Naive thymus-derived CD4-positive, alpha-beta T cell (primary cell): ENCODE measurements around the gene TAGLN. TPM values are rescaled to one million over a fixed set of nuclear protein-coding genes. Genes with fewer than 3 reads are reported as not detected.
A peak's percentile ranks its signal among the peaks of the same experiment; 100 is the strongest.

Source experiments
- ATAC-seq: fragments of 150-1000 bp; cut with Tn5 transposase; 2 replicates; pipeline ENCODE4 v1.10.0; 2021; ENCODE audit warnings: mild to moderate bottlenecking, moderate library complexity
- CTCF ChIA-PET: fragments of 350-600 bp; sonication (Branson Sonifier 250); formaldehyde crosslinking; loops from one replicate; lab custom pipeline; 2021; ENCODE audit warnings: antibody characterized with exemption; lab: Charles Lee
- POLR2A ChIA-PET: fragments of 350-600 bp; sonication (Branson Sonifier 250); formaldehyde crosslinking; loops from one replicate; lab custom pipeline; 2021; ENCODE audit warnings: antibody characterized with exemption, inconsistent platforms; lab: Charles Lee
- DNase-seq, 9 donors: peaks; one replicate each; pipeline versions ENCODE4 v3.0.0 to v3.0.0-alpha.2; 2020 to 2022; ENCODE audit warnings: mixed read lengths in 1 of 9
- H3K27ac ChIP-seq: one replicate; pipeline ENCODE4 v1.7.0; 2013; ENCODE audit warnings: mild to moderate bottlenecking, low read depth, low read length, moderate library complexity
- H3K27me3 ChIP-seq, 2 donors: one replicate each; pipeline ENCODE4 v1.7.0; 2013; ENCODE audit warnings: low read length in 2 of 2, mild to moderate bottlenecking in 2 of 2, moderate library complexity in 2 of 2; ENCODE audit not compliant: control insufficient read depth in 2 of 2, insufficient read depth in 2 of 2
- H3K36me3 ChIP-seq, 3 experiments: 1 replicate in 2 of 3; 2 replicates in 1 of 3; pipeline ENCODE4 v1.7.0; 2013; ENCODE audit warnings: low read length in 3 of 3, mild to moderate bottlenecking in 3 of 3, moderate library complexity in 1 of 3; ENCODE audit not compliant: insufficient read depth in 3 of 3, control insufficient read depth in 2 of 3
- H3K4me1 ChIP-seq, 2 donors: one replicate each; pipeline ENCODE4 v1.7.0; 2013; ENCODE audit warnings: low read length in 2 of 2, mild to moderate bottlenecking in 2 of 2, moderate library complexity in 1 of 2; ENCODE audit not compliant: control insufficient read depth in 2 of 2, insufficient read depth in 2 of 2
- H3K4me3 ChIP-seq: 2 replicates; pipeline ENCODE4 v1.7.0; 2013; ENCODE audit warnings: mild to moderate bottlenecking, low read length
- H3K9me3 ChIP-seq, 3 experiments: 1 replicate in 2 of 3; 2 replicates in 1 of 3; pipeline ENCODE4 v1.7.0; 2013; ENCODE audit warnings: low read length in 3 of 3; ENCODE audit not compliant: control insufficient read depth in 2 of 3
- H3K27ac Mint-ChIP-seq, 9 donors: one replicate each; pipeline ENCODE4 v1.8.0; 2020 to 2022; ENCODE audit warnings: mixed read lengths in 9 of 9, mild to moderate bottlenecking in 8 of 9, moderate library complexity in 5 of 9, inconsistent platforms in 2 of 9
- H3K27me3 Mint-ChIP-seq, 5 donors: one replicate each; pipeline ENCODE4 v1.8.0; 2021 to 2022; ENCODE audit warnings: mixed read lengths in 5 of 5, mild to moderate bottlenecking in 1 of 5
- H3K36me3 Mint-ChIP-seq, 5 donors: one replicate each; pipeline ENCODE4 v1.8.0; 2020 to 2022; ENCODE audit warnings: mixed read lengths in 5 of 5, mild to moderate bottlenecking in 3 of 5, inconsistent platforms in 1 of 5
- H3K4me1 Mint-ChIP-seq, 7 donors: one replicate each; pipeline ENCODE4 v1.8.0; 2020 to 2022; ENCODE audit warnings: mixed read lengths in 7 of 7, mild to moderate bottlenecking in 3 of 7, inconsistent platforms in 1 of 7
- H3K4me3 Mint-ChIP-seq, 10 donors: one replicate each; pipeline ENCODE4 v1.8.0; 2020 to 2022; ENCODE audit warnings: mild to moderate bottlenecking in 10 of 10, mixed read lengths in 10 of 10, moderate library complexity in 6 of 10, inconsistent platforms in 2 of 10
- H3K9me3 Mint-ChIP-seq, 11 donors: one replicate each; pipeline ENCODE4 v1.8.0; 2020 to 2022; ENCODE audit warnings: mixed read lengths in 11 of 11, mild to moderate bottlenecking in 4 of 11, inconsistent platforms in 1 of 11, moderate library complexity in 1 of 11
- intact Hi-C, 2 donors: fragments of 100-400 bp; cut with micrococcal nuclease; formaldehyde crosslinking; loops; one replicate each; pipeline ENCODE4 v1.15.1; 2023
- polyA plus RNA-seq, 2 donors: library from polyadenylated mRNA; unstranded; fragments of 300-500 nt; fragmentation: Illumina TruSeq; gene quantifications; one replicate each; pipeline ENCODE4 v1.2.3, GENCODE V29; 2021
- total RNA-seq, 6 experiments: library from RNA in 5 of 6; stranded (reverse) in 5 of 6; gene quantifications; 1 replicate in 5 of 6; 2 replicates in 1 of 6; pipeline ENCODE4 v1.2.3 and lab custom pipeline; 2021 to 2026

Gene TAGLN
- total and polyA plus RNA-seq, 7 experiments from 2014 or later = 0.32 to 28.0 (median 13.7) TPM

GRCh38 chr11:117217141-117218084, 18.2 kb downstream of the TAGLN start:
- no peak overlapping the region for H3K27ac ChIP-seq
- intact Hi-C loops = no loop called here
- no peak for ATAC-seq
- H3K27ac Mint-ChIP-seq = peak overlapping the region in 7 of 9 donors; percentile 22 to 78 (median 41)
- H3K4me1 ChIP-seq = no peaks in the 10 kb centered on the region
- peaks cover 0 to 7% (median 4%) of the 10 kb centered on the region in 7 donors for H3K4me1 Mint-ChIP-seq
- H3K9me3 ChIP-seq = no peaks in the 10 kb centered on the region
- H3K4me3 ChIP-seq = no peak overlapping the region
- ChIA-PET CTCF (interaction anchor here (0.6 kb wide), 1 partner anchor 85 kb away, joined by 4 read pairs; no protein-coding TSS in a partner anchor), POLR2A (interaction anchor here (1.0 kb wide), 1 partner anchor 9 kb away, joined by 3 read pairs; no protein-coding TSS in a partner anchor)
- no peaks in the 10 kb centered on the region for H3K27me3 ChIP-seq
- no peaks in the 10 kb centered on the region for H3K27me3 Mint-ChIP-seq
- peaks cover 17 to 73% (median 34%) of the 10 kb centered on the region in 5 donors for H3K36me3 Mint-ChIP-seq
- H3K36me3 ChIP-seq = peaks cover 40 to 92% (median 56%) of the 10 kb centered on the region in 3 experiments
- H3K4me3 Mint-ChIP-seq = no peak overlapping the region
- H3K9me3 Mint-ChIP-seq = no peaks in the 10 kb centered on the region
- no peak for DNase-seq

GRCh38 chr11:117218133-117218915, 19.2 kb downstream of the TAGLN start:
- no peak for DNase-seq
- no peaks in the 10 kb centered on the region for H3K9me3 Mint-ChIP-seq
- intact Hi-C loops = no loop called here
- Histone ChIP-seq H3K4me1 (no peaks in the 10 kb centered on the region), H3K36me3 (peaks cover 40 to 93% (median 59%) of the 10 kb centered on the region in 3 experiments), H3K9me3 (no peaks in the 10 kb centered on the region), H3K4me3 (no peak overlapping the region), H3K27ac (no peak overlapping the region), H3K27me3 (no peaks in the 10 kb centered on the region)
- ChIA-PET POLR2A (interaction anchor here (2.9 kb wide), 1 partner anchor 11 kb away, joined by 16 read pairs; no protein-coding TSS in a partner anchor), CTCF (interaction anchor here (0.6 kb wide), 1 partner anchor 86 kb away, joined by 4 read pairs; no protein-coding TSS in a partner anchor)
- H3K4me1 Mint-ChIP-seq = peaks cover 0 to 7% (median 4%) of the 10 kb centered on the region in 7 donors
- peaks cover 12 to 72% (median 29%) of the 10 kb centered on the region in 5 donors for H3K36me3 Mint-ChIP-seq
- no peaks in the 10 kb centered on the region for H3K27me3 Mint-ChIP-seq
- ATAC-seq = no peak
- H3K27ac Mint-ChIP-seq = peak overlapping the region in 4 of 9 donors; percentile 32 to 54 (median 40)
- no peak overlapping the region for H3K4me3 Mint-ChIP-seq

- Mint-ChIP-seq H3K4me3 (no peak overlapping the region), H3K4me1 (peaks cover 0 to 7% (median 4%) of the 10 kb centered on the region in 7 donors), H3K36me3 (peaks cover 9 to 68% (median 25%) of the 10 kb centered on the region in 5 donors), H3K27ac (peak overlapping the region in 2 of 9 donors; percentile 62 to 69), H3K27me3 (no peaks in the 10 kb centered on the region), H3K9me3 (no peaks in the 10 kb centered on the region)
- CTCF ChIA-PET = interaction anchor here (1.5 kb wide), 1 partner anchor 428 kb away, joined by 3 read pairs; the partner anchor contains the start of gene APOA5
- H3K36me3 ChIP-seq = peaks cover 42 to 95% (median 58%) of the 10 kb centered on the region in 3 experiments
- no peaks in the 10 kb centered on the region for H3K9me3 ChIP-seq
- H3K27me3 ChIP-seq = no peaks in the 10 kb centered on the region
- H3K4me1 ChIP-seq = no peaks in the 10 kb centered on the region
- intact Hi-C loops = no loop called here
- no peak overlapping the region for H3K4me3 ChIP-seq
- ATAC-seq = no peak
- no peak for DNase-seq
- no peak overlapping the region for H3K27ac ChIP-seq
- POLR2A ChIA-PET = interaction anchor here (0.8 to 2.9 kb wide), 2 partner anchors 10 to 40 kb away, joined by 3 to 16 read pairs; no protein-coding TSS in a partner anchor
Measured at GRCh38 chr11:117219001-117219400, 19.8 kb downstream of the TAGLN start.

- no peaks in the 10 kb centered on the region for H3K9me3 ChIP-seq
- peaks cover 0 to 7% (median 4%) of the 10 kb centered on the region in 7 donors for H3K4me1 Mint-ChIP-seq
- H3K36me3 Mint-ChIP-seq = peaks cover 9 to 66% (median 26%) of the 10 kb centered on the region in 5 donors
- H3K4me1 ChIP-seq = no peaks in the 10 kb centered on the region
- no peaks in the 10 kb centered on the region for H3K9me3 Mint-ChIP-seq
- no peak for ATAC-seq
- no peak overlapping the region for H3K4me3 Mint-ChIP-seq
- ChIA-PET POLR2A (interaction anchor here (0.8 to 2.9 kb wide), 3 partner anchors 9 to 40 kb away, joined by 3 to 16 read pairs (median 3); no protein-coding TSS in a partner anchor), CTCF (interaction anchor here (1.5 kb wide), 1 partner anchor 428 kb away, joined by 3 read pairs; the partner anchor contains the start of gene APOA5)
- no peak overlapping the region for H3K27ac ChIP-seq
- H3K27ac Mint-ChIP-seq = peak overlapping the region in 2 of 9 donors; percentile 62 to 69
- H3K27me3 Mint-ChIP-seq = no peaks in the 10 kb centered on the region
- DNase-seq = no peak
- H3K27me3 ChIP-seq = no peaks in the 10 kb centered on the region
- no peak overlapping the region for H3K4me3 ChIP-seq
- peaks cover 47 to 95% (median 55%) of the 10 kb centered on the region in 3 experiments for H3K36me3 ChIP-seq
- intact Hi-C loops = no loop called here
Measured at GRCh38 chr11:117219455-117219854, 20.3 kb downstream of the TAGLN start.

GRCh38 chr11:117219995-117220394, 20.8 kb downstream of the TAGLN start:
- H3K27me3 Mint-ChIP-seq = no peaks in the 10 kb centered on the region
- no peaks in the 10 kb centered on the region for H3K9me3 ChIP-seq
- ATAC-seq (no peak), DNase-seq (no peak)
- intact Hi-C loops = no loop called here
- H3K36me3 ChIP-seq = peaks cover 50 to 94% (median 51%) of the 10 kb centered on the region in 3 experiments
- H3K27ac ChIP-seq = no peak overlapping the region
- no peaks in the 10 kb centered on the region for H3K9me3 Mint-ChIP-seq
- peaks cover 0 to 7% (median 4%) of the 10 kb centered on the region in 7 donors for H3K4me1 Mint-ChIP-seq
- no peak overlapping the region for H3K4me3 Mint-ChIP-seq
- no peaks in the 10 kb centered on the region for H3K27me3 ChIP-seq
- ChIA-PET CTCF (interaction anchor here (1.5 kb wide), 1 partner anchor 429 kb away, joined by 3 read pairs; the partner anchor contains the start of gene APOA5), POLR2A (interaction anchor here (0.8 to 2.9 kb wide), 4 partner anchors 9 to 40 kb away, joined by 3 to 16 read pairs (median 3); no protein-coding TSS in a partner anchor)
- H3K36me3 Mint-ChIP-seq = peaks cover 9 to 64% (median 27%) of the 10 kb centered on the region in 5 donors
- H3K4me1 ChIP-seq = no peaks in the 10 kb centered on the region
- H3K27ac Mint-ChIP-seq = no peak overlapping the region
- no peak overlapping the region for H3K4me3 ChIP-seq
